ENCODE measurements around the gene ALOX5. TPM values are rescaled to one million over a fixed set of nuclear protein-coding genes. Genes with fewer than 3 reads are reported as not detected.

ALOX5 gene
- total RNA-seq, 1 experiment from 2014 or later, result not detected

- no peak overlapping the region for H3K27ac ChIP-seq (ENCODE audit: low read depth, low read length, poor library complexity, severe bottlenecking)
- DNase-seq (ENCODE audit: low spot score), result no peak
- POLR2A ChIA-PET (ENCODE audit: low non-redundant PET), result no interaction called here
- no peaks in the 10 kb centered on the region for H3K27me3 ChIP-seq (replicated peaks; ENCODE audit: insufficient read depth, low read depth, low read length, poor library complexity)
- no peaks in the 10 kb centered on the region for H3K36me3 ChIP-seq (ENCODE audit: insufficient read depth, low read length, poor library complexity, severe bottlenecking)
- H3K9me3 ChIP-seq (ENCODE audit: low read depth, low read length, poor library complexity, severe bottlenecking), result no peaks in the 10 kb centered on the region
- BruUV-seq (replicated peaks), result no TSS peak
- intact Hi-C loops (cut with micrococcal nuclease; ENCODE audit: unreplicated experiment), result loop anchor here (10.0 kb wide), 1 partner anchor 564 kb away; no protein-coding TSS in a partner anchor
- no peaks in the 10 kb centered on the region for H3K4me1 ChIP-seq (ENCODE audit: insufficient read depth, low read length, poor library complexity, severe bottlenecking)
- no peak for TF ChIP-seq CTCF (conservative IDR thresholded peaks at IDR 0.05; ENCODE audit: low read depth, low read length)
- no peak for TF ChIP-seq EZH2 (IDR thresholded peaks at IDR 0.05; ENCODE audit: borderline replicate concordance, low read depth, low read length, poor library complexity, severe bottlenecking)
- no peak overlapping the region for H3K4me3 ChIP-seq (ENCODE audit: low read depth, low read length, poor library complexity, severe bottlenecking)
- CTCF ChIA-PET, result interaction anchor here (0.5 kb wide), 1 partner anchor 210 kb away, joined by 4 read pairs; no protein-coding TSS in a partner anchor
Observed at GRCh38 chr10:45460235-45460878, 86.3 kb downstream of the ALOX5 start.

- POLR2A ChIA-PET (ENCODE audit: low non-redundant PET), result no interaction called here
- H3K27ac ChIP-seq (ENCODE audit: low read depth, low read length, poor library complexity, severe bottlenecking), result no peak overlapping the region
- BruUV-seq (replicated peaks), result no TSS peak
- no peaks in the 10 kb centered on the region for H3K4me1 ChIP-seq (ENCODE audit: insufficient read depth, low read length, poor library complexity, severe bottlenecking)
- H3K36me3 ChIP-seq (ENCODE audit: insufficient read depth, low read length, poor library complexity, severe bottlenecking), result no peaks in the 10 kb centered on the region
- DNase-seq (ENCODE audit: low spot score), result no peak
- TF ChIP-seq EZH2 (IDR thresholded peaks at IDR 0.05; ENCODE audit: borderline replicate concordance, low read depth, low read length, poor library complexity, severe bottlenecking), result no peak
- TF ChIP-seq CTCF (conservative IDR thresholded peaks at IDR 0.05; ENCODE audit: low read depth, low read length), result no peak
- CTCF ChIA-PET, result no interaction called here
- no peaks in the 10 kb centered on the region for H3K27me3 ChIP-seq (replicated peaks; ENCODE audit: insufficient read depth, low read depth, low read length, poor library complexity)
- intact Hi-C loops (cut with micrococcal nuclease; ENCODE audit: unreplicated experiment), result loop anchor here (10.0 kb wide), 1 partner anchor 564 kb away; no protein-coding TSS in a partner anchor
- H3K9me3 ChIP-seq (ENCODE audit: low read depth, low read length, poor library complexity, severe bottlenecking), result no peaks in the 10 kb centered on the region
- no peak overlapping the region for H3K4me3 ChIP-seq (ENCODE audit: low read depth, low read length, poor library complexity, severe bottlenecking)
Observed at GRCh38 chr10:45461034-45461433, 87.0 kb downstream of the ALOX5 start.

- intact Hi-C loops (cut with micrococcal nuclease; ENCODE audit: unreplicated experiment), result loop anchor here (2.0 to 10.0 kb wide), 2 partner anchors 225 to 561 kb away; no protein-coding TSS in a partner anchor
- no peak overlapping the region for H3K4me3 ChIP-seq (ENCODE audit: low read depth, low read length, poor library complexity, severe bottlenecking)
- CTCF ChIA-PET, result no interaction called here
- BruUV-seq (replicated peaks), result no TSS peak
- DNase-seq (ENCODE audit: low spot score), result no peak
- no peaks in the 10 kb centered on the region for H3K9me3 ChIP-seq (ENCODE audit: low read depth, low read length, poor library complexity, severe bottlenecking)
- no peak overlapping the region for H3K27ac ChIP-seq (ENCODE audit: low read depth, low read length, poor library complexity, severe bottlenecking)
- H3K27me3 ChIP-seq (replicated peaks; ENCODE audit: insufficient read depth, low read depth, low read length, poor library complexity), result no peaks in the 10 kb centered on the region
- H3K36me3 ChIP-seq (ENCODE audit: insufficient read depth, low read length, poor library complexity, severe bottlenecking), result no peaks in the 10 kb centered on the region
- POLR2A ChIA-PET (ENCODE audit: low non-redundant PET), result no interaction called here
- H3K4me1 ChIP-seq (ENCODE audit: insufficient read depth, low read length, poor library complexity, severe bottlenecking), result no peaks in the 10 kb centered on the region
- TF ChIP-seq EZH2 (IDR thresholded peaks at IDR 0.05; ENCODE audit: borderline replicate concordance, low read depth, low read length, poor library complexity, severe bottlenecking) (no peak), CTCF (conservative IDR thresholded peaks at IDR 0.05; ENCODE audit: low read depth, low read length) (no peak)
Observed at GRCh38 chr10:45463244-45464116, 89.5 kb downstream of the ALOX5 start.
